ENCODE measurements around the gene ACOT9. TPM values are rescaled to one million over a fixed set of nuclear protein-coding genes. Genes with fewer than 3 reads are reported as not detected.

The ACOT9 gene
- total RNA-seq, 1 experiment from 2014 or later, result 75.6 TPM

- Histone ChIP-seq H3K27me3 (ENCODE audit: low read length) (no peaks in the 10 kb centered on the region), H3K27ac (ENCODE audit: low read length) (no peak overlapping the region), H3K4me1 (ENCODE audit: insufficient read depth, low read length) (peaks cover 13% of the 10 kb centered on the region), H3K9ac (ENCODE audit: low read length) (no peak overlapping the region), H3K4me3 (ENCODE audit: low read length) (no peak overlapping the region), H4K20me1 (ENCODE audit: low read length) (0 out of 2 replicates have a peak, but pooled peaks cover 4% of the 10 kb centered on the region), H3K9me3 (ENCODE audit: low read length) (no peaks in the 10 kb centered on the region), H3K4me2 (ENCODE audit: low read length) (no peak overlapping the region), H3K79me2 (ENCODE audit: low read length) (peaks cover 21% of the 10 kb centered on the region), H3F3A (ENCODE audit: low read length, unreplicated experiment) (no peaks in the 10 kb centered on the region), H2AFZ (ENCODE audit: low read length) (no peak overlapping the region), H3K36me3 (ENCODE audit: low read depth, low read length) (no peaks in the 10 kb centered on the region), H3K9me2 (replicated peaks; ENCODE audit: low read length) (no peaks in the 10 kb centered on the region)
- ChIA-PET CTCF (no interaction called here), POLR2A (ENCODE audit: unreplicated experiment) (no interaction called here)
- TF ChIP-seq CTCF (conservative IDR thresholded peaks at IDR 0.05; ENCODE audit: low read depth, low read length) (no peak), EZH2 (IDR thresholded peaks at IDR 0.05; ENCODE audit: low read length, unreplicated experiment) (no peak), EZH2phosphoT487 (IDR thresholded peaks at IDR 0.05; ENCODE audit: borderline replicate concordance, low read length) (no peak)
- BruUV-seq (replicated peaks), result no TSS peak
- intact Hi-C loops (cut with micrococcal nuclease), result loop anchor here (10.0 kb wide), 1 partner anchor 1030 kb away; the partner anchor contains the start of gene POLA1
- ATAC-seq (no peak), DNase-seq (no peak)
Measured at GRCh38 chrX:23664496-23664895, 78.6 kb downstream of the ACOT9 start.

- CTCF ChIA-PET, result no interaction called here
Measured at GRCh38 chrX:23662853-23663252, 80.2 kb downstream of the ACOT9 start.

More at GRCh38 chrX:23662853-23663252, 80.2 kb downstream of the ACOT9 start:
- H3K79me2 ChIP-seq (ENCODE audit: low read length), result peaks cover 4% of the 10 kb centered on the region
- no peaks in the 10 kb centered on the region for H3F3A ChIP-seq (ENCODE audit: low read length, unreplicated experiment)
- no peak overlapping the region for H3K4me3 ChIP-seq (ENCODE audit: low read length)
- no peak overlapping the region for H3K9ac ChIP-seq (ENCODE audit: low read length)
- H3K9me2 ChIP-seq (replicated peaks; ENCODE audit: low read length), result no peaks in the 10 kb centered on the region
- POLR2A ChIA-PET (ENCODE audit: unreplicated experiment), result no interaction called here
- H3K27me3 ChIP-seq (ENCODE audit: low read length), result no peaks in the 10 kb centered on the region
- no peaks in the 10 kb centered on the region for H3K36me3 ChIP-seq (ENCODE audit: low read depth, low read length)
- peaks cover 7% of the 10 kb centered on the region for H3K4me1 ChIP-seq (ENCODE audit: insufficient read depth, low read length)
- BruUV-seq (replicated peaks), result no TSS peak
- no peak for DNase-seq
- no peak overlapping the region for H3K4me2 ChIP-seq (ENCODE audit: low read length)
- no peak overlapping the region for H2AFZ ChIP-seq (ENCODE audit: low read length)
- intact Hi-C loops (cut with micrococcal nuclease), result loop anchor here (10.0 kb wide), 1 partner anchor 1032 kb away; the partner anchor contains the start of gene POLA1
- H4K20me1 ChIP-seq (ENCODE audit: low read length), result no peaks in the 10 kb centered on the region
- H3K9me3 ChIP-seq (ENCODE audit: low read length), result no peaks in the 10 kb centered on the region
- no peak overlapping the region for H3K27ac ChIP-seq (ENCODE audit: low read length)
- ATAC-seq, result no peak
- TF ChIP-seq EZH2phosphoT487 (IDR thresholded peaks at IDR 0.05; ENCODE audit: borderline replicate concordance, low read length), result no peak
- TF ChIP-seq CTCF (conservative IDR thresholded peaks at IDR 0.05; ENCODE audit: low read depth, low read length), result no peak
- no peak for TF ChIP-seq EZH2 (IDR thresholded peaks at IDR 0.05; ENCODE audit: low read length, unreplicated experiment)

All from PC-3 (cell line).